Fibroblast of skin of left quadriceps (primary cell): ENCODE measurements around the gene ZNF750.

Source experiments
- DNase-seq, 2 experiments: peaks; one replicate each; pipeline ENCODE4 v3.0.0-alpha.2; 2013; ENCODE audit warnings: low read depth in 2 of 2

ZNF750 gene

DNA sequence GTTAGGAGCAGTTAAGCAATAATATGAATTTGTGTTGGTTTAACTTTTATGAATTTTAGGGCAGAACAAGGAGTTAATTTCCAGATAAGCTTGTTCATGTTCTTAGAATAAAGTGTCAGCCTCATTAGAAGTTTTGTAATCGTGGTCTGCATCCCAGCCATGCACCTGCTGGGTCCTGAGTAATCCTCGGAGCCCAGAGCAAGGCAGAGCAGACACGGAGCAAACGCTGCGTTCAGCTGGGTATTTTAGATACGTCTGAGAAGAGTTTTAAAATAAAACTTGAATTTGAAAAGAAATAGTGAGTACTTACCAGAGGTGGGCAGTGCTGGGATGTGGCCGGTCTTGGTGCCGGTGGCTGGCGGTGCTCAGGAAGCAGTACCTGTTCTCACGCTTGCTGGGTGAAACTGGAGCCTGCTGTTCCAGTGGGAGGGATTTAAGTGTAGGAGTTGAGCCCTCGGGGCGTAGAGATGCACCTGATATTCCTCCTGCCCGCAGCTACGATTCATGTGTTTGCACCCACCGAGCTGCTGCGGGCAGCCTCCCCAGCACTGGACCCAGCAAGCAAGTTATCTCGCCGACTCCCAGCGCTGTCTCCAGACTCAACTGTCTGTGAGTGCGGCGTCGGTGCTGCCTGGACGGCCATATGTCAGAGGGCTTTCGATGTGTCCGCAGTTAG lies at the start of gene ZNF750:
Gene ZNF750, minus strand, starts transcription at position 406 of the 676 bp plus-strand sequence. CDS start 7,568 bp downstream, outside the sequence.
- no peak for DNase-seq

DNA sequence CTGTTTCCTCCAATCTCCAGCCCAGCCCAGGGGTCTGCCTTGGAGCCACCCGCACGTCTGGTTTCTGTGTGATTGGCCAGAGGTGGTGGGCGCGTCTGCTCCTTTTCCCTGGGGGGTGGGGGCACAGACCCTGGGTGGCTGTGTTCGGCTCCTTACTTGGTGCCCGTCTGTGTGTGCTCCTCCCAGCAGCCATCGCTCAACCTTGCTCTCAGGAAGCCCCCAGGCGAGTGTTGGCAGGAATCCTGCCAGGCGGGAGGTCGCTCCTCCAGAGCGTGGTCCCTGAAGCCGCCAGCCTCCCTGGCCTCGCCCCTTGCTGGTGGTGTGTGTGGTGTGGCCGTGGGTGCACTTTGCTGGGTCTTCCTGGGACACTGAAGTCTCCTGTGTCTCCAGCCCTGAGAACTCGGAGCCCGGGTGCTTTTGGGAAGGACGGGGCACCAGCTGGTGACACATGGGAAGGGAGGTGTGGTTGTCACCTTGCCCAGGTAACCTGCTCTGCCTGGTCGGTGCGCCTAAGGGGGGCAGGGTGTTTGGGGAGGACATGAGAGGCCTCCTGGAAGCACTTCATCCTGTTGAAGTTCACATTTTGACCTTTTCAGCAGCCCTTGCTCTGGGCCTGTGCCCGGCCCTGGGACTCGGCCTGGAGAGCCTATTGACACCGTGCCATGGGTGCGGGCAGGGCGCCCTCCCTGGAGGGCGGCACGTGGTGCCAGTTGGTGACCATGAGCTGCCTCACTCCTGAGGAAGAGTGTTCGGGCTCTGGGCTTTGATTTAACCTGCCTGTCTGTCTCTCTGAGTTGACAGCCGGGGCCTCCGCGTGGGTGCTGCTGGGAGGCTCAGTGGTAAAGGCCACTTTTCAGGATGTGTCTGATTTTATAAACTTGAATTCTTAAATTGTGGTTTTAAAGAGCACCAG lies 49.0 kb upstream of the ZNF750 start:
- no peak for DNase-seq

DNA sequence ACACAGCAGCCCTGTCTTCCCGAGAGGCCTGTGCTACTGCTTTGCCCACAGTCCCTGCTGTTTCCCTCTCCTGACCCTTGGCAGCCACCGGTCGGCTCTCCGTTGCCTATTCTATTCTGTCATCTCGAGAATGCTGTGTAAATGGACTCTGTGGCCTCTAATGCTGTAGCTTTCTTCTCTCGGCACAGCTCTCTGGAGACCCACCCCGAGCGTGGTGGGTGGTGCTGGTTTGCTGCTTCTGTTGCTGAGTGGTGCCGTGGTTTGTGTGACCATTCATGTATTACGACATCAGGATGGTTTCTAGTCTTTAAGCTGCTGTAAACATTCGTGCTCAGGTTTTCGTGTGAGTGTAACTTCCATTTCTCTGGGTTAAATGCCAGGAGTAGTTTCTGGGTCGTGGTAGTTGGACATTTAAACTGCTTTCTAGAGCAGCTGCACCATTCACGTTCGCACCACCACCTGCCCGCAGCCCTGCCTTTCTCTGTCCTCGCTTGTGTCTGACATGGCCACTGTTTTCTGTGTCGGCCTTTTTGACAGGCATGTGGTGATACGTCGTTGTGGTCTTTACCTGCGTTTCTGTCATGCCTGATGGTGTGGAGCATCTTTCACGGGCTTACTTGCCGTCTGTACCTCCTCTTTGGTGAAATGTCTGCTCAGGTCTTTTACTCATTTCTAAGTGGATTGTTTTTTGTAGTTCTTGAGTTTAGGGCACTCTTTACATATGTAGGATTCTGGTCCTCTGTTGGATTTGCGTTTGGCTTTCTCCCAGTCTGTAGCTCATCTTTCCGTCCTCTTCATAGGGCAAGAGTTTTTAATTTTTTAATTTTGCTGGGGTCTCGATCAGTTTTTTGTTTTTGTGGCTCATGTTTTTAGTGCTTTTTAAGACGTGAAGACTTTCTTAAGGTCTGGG lies 47.7 kb upstream of the ZNF750 start:
- DNase-seq: no peak

DNA sequence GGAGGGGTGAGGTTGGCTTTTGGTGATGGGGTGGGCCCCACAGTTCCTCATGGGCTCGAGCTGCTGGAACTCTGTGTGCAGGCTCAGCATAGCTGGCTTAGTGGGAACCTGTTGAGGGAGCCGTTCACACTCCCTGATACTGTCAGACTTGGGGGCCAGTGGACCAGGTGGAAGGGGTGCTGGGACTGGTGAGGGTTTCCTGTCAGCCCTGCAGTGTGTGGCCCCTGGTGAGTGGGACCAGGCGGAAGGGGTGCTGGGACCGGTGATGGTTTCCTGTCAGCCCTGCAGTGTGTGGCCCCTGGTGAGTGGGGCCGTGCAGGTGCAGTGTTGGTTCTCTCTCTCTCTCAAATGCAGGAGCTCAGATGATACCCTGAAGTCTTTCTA lies 45.1 kb upstream of the ZNF750 start:
- no peak for DNase-seq

DNA sequence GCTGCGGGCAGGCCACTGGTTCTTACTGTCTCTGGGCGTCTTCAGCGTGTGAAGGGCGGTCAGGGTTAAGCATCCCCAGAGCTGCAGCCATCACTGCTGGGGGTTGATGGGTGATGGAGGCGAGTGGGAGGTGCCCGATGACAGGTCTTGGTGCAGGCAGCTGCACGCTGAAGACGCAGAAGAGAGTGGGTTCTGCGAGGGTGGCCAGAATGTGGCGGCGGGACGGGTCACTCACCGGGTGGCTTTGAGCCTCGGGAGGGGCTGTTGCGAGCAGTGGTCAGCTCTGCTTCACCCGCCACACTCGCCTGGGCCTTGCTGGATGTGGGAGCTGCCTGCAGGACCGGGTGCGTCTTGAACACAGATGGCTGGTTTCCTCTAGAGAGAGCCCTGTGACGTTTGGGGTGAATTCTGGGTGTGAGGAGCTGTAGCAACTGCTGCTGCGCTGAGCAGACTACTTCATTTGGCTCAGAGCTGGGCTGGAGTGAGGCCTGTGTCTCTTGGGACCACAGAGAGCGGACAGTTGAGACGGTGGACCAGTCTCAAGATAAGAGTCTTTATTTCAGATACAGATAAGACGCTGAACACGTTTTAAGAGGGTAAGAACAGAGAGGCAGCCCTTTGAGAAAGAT lies 44.6 kb upstream of the ZNF750 start:
- no peak for DNase-seq

DNA sequence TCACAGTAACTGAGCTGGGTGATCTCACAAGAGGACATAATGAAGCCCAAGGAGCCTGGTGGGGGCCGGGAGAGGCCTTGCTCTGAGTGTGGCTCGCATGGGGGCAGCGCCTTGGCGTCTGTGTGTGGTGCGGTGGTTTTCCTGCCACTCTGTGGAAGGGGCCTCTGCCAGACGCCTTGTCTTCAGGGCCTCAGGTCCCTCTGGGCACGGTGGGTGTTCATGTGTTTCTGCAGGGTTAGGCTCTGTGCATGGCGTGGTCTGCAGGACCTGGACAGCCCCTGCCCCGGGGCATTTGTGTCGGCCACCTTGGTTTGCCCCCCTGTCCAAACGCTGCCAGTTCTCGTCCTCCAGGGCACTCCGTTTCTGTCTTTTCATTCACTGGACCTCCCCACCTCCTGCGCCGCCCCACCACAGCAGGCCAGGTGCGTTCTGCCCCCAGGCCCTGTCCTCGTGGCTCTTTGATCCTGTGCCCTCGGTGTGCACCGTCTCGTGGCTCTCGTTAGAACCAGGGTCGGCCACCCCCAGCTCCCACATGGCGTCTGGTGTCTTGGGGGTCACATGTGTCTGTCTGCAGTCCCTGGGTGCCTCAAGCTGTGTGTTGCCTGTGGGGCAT lies 43.7 kb upstream of the ZNF750 start:
- DNase-seq: no peak

DNA sequence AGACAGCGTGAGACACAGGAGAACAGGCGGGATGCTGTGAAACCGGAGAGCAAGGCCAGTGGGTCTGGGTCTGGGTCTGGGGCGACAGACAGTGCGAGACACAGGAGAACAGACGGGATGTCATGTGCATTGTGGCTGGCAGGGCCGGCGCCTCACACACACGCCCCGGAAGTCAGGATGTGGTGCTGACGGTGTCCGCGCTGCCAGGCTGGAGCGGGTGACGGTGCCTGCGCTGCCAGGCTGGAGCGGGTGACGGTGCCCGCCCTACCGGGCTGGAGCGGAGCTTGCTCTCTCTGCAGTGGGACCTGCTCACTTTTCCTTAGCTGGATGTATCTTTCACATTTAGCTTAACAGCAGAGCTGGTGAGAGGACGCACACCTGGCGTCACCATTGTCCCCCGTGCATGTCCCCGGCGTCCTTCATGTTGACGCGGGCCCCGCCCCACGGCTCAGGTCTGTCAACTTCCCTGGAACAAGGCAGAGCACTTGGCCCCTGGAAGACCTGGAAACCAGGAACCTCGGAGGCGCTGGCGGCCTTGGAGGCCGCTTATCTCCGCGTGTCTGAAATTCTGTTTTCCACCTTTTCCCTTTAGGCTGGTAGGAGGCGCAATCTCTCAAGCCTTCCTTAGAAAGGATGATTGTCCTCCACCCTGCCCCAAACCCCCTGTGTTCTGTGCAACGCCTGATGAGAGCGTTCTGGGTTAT lies 43.0 kb upstream of the ZNF750 start:
- DNase-seq: no peak

DNA sequence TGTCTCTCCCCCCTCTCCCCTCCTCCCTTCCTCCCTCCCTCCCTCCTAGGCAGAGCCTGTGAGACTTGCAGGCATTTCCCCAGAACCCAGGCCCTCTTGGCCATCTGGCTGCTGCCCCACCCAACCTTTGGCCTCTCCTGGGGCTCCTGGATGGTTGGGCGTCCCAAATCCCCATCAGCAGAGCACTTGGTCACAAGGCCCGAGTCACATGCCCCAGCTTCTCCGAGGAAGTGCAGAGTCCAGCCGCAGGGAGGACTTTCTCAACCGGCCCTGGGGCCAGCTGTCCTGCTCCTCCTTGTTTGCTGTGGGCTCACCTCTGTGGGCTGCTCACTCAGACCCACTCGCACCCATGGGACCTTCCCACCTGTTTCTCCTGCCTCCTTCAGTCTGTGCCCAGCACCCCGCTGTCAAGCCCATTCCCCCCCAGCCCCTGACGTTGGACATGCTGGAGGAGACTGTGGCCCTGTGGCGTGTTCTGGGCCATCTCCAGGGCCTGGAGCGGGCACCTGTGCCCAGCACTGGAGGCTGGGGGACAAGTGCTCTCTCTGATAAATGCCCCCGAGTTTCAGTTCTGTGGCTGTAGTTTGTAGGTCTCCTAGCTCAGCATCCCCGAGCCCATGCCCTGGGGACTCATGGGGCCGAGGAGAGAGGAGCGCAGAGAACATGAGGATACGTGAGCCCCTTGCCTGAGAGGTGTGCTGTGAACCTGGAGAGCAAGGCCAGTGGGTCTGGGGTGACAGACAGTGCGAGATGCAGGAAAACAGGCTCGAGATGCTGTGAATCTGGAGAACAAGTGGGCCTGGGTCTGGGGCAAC lies 42.3 kb upstream of the ZNF750 start:
- DNase-seq: no peak

DNA sequence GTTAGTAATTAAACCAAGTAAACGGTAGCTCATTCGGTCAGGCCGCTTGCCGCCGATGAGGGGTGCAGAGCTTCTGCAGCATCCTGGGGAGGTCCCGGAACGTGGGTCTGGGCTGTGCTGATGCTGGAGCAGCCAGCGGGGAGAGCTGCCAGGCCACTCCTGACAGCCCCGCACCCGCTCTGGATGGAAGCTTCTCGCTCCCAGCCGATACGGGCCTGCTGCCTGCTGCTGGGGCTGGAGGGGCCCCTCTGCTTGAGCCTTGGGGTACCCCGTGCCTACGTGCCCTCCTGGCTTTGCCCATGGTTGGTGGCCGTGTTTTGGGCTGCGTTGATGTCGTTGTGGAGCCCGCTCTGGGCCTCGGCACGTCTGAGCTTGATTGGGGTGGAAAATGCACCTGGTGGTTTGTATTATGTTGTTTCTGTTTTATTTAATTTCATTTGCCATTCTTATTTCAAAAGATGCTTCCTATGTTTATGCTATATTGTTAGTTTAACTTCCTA lies 41.6 kb upstream of the ZNF750 start:
- DNase-seq: no peak

DNA sequence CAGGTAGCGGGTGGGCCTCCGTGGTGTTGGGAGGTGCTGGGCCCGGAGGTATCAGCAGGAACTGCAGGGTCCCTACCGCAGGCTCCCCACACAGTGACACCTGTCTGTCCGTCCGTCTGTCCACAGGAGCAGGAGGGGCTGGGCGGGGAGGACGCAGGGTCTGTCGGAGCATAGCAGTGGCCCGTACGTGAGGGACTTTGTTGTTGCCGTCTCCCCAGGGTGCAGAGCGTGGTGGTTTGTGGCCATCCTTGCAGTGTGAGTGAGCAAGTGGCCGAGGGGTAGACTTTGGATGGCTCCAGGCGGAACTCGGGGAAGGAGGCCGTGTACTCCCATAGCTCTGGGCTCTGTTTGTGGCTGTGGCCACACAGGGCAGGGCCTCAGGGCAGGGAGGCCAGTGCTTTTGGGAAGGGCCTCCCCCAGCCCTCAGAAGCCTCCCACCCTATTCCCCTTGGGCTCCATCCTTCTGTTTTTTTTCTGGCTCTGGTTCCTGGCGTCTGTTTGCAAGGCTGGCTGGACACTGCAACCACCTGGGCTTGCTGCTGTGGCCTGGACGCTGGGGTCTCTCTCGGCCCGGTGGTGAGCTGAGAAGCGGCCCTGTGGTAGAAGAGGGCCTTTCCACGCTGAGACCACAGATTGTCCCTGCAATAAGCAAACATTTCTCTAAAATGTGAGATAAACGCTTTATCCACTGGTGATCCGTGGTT lies 41.0 kb upstream of the ZNF750 start:
- no peak for DNase-seq

DNA sequence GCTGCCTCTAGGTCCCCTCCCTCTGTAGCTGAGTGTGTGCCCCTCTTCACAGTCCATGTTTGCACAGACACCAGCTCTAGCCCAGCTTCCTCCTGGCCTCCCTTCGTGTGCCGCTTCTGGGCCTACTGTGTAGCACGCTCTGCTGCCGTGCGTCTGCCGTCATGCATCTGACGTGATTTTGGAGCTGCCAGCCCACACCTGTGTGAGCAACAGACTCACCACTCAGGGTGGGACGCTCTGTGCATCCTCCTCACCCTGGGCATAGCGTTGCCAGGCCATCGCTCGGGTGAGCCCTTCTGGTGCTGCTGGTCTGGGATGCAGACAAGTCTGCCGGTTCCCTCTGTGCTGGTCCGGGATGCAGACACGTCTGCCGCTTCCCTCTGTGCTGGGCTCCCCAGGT lies 39.4 kb upstream of the ZNF750 start:
- no peak for DNase-seq

DNA sequence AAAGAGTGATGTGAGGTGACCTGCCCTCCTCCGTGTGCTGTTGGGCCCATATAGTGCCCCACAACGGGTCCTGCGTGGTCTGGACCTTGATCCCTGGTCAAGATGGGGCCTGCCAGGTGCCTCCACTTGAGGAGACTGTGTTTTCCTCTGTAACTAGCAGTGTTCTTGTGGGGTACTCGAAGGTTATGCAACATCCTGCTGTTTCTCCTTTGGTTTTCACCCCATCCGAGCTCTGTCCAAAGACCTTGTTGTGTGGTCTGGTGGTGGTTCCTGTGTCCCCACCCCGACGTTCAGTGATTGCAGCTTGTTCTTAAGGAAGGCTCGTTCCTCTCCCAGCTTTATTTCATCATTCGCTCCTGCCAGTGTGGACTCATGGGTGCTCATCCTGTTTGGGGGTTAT lies 38.7 kb upstream of the ZNF750 start:
- no peak for DNase-seq

DNA sequence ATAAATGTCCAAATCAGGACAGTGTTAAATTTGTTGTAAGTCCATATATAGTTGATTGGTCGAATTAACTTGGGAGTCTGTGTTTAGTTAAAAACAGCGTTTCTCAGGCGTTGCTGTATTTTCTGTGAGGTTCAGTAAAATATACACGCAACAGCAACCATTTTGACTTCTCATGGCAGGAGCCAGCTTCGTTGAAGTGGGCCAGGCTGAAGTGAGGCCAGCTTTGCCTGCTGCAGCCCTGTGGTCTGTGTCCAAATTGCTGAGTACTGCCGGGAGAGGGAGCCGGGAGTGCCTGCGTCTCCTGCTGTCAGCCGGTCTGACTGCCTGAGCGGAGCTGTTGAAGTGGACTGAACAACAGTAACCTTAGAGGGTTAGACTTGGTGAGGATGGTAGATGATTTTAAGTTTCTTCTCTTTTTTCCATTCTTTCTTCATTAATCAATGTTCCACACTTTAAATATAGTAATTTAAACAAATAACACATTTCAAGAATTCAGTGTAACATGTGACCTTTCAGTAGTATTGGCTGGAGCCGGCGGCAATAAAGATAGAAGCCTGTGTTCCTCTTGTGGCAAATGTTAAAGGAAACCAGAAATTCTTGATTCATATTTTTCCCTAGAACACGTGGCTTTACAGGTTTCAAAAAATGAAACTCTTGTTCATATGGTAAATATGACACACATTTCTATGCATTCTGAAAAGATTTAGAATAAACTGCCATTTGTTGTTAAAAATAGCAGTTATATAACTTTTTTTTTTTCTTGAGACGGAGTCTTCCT lies 37.0 kb upstream of the ZNF750 start:
- peak in 1 of 2 experiments; percentile 23 for DNase-seq

DNA sequence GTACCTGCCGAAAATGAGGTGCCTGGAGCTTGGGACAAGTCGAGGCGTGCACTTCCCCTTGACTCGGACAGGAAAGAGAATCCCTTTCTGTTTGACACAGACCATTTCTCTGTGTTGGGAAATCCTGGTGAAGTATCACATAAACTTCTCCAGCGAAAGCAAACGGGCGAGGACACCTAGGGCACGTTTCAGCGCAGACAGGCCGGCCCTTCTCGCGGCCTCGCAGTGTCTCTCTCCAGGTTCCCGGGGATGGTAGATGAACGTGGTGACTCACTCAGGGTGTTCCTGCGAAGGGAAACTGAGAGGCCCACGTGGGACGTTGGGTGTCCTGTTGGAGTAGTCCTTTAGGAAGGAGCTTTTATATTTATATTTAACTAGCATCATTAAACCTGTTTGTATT lies 36.3 kb upstream of the ZNF750 start:
- DNase-seq: no peak

DNA sequence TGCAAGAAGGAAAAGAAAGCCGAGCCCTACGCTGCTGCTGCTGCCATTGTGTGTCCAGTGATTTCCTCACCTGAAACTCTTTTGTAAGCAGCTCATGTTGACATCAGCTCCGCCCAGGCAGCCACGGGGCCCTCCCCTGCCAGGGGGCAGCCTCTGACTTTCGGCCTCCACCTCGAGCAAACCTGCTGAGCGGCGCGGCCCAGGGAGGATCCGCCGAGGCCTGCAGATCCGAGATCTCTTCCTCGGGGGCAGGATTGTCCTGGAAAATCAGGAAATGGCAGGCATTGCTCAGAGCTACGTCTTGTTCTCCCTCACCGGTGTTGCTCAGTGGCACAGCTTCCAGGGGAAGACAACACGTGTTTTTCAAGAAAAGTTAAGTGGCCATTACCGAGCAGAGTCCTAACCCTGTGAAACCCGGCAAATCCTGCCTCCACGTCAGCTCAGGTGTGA lies 35.6 kb upstream of the ZNF750 start:
- DNase-seq: no peak

DNA sequence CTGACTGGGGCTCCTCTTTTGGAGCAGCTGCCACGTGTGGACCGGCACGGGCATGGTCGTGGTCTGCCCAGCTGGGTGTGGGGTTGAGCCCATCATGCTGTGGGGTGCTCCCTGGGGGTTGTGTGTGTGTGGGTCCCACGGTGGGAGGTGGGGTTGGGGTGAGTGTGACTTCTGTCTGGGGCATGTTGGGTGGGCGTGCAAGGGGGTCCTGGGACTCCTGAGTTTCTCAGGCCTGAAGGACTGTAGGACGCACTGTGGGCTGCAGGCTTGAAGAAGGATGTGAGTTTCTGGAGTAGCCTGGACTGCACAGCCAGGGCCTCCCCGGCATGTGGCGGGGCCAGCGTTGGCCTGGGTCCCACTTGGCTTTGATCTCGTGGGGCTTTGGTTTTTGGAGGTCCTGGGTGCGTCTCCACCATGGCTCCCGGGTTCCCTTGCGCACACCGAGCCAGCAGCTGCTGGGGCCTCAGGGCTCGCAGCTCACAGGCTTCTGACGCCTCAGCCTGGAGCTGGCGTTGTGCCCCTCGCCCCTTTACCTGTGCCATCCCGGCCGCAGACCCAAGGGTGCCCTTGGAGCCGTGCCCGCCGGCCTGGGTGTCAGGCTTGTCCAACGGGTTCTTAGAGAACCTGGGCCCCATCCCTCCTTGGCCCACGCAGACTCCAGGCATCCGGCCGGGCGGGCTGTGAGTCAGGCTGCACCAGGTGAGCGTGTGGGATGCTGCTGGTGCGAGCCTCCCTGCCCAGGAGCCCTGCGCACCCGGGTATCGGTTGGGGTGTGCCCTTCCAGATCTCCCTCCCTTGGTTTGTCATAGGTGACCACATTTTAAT lies 34.4 kb upstream of the ZNF750 start:
- DNase-seq: no peak

DNA sequence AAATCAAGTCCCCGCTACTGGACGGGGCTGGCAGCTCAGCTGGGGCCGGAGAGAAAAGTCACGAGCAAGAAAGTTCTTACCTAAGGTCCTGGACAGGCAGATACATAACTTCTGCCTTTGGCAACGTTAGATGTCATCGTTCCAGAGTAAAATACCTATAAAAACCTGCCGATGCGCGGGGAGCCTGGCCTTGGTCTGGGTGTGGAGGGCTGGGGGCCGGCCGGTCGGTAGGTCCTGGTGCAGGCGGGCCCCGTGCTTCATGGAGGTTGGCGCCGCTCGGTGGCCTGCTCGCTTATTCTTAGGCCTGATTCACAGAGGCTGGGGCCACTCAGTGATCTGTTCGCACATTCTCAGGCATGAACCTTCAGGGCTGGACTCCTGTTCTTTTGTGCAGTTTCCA lies 33.7 kb upstream of the ZNF750 start:
- DNase-seq: no peak
